ENCODE data around the gene SLC30A7. TPM values are rescaled to one million over a fixed set of nuclear protein-coding genes. Genes with fewer than 3 reads are reported as not detected.
A peak's percentile ranks its signal among the peaks of the same experiment; 100 is the strongest.

The SLC30A7 gene
- total and polyA plus RNA-seq, 4 donors: 8.6 to 27.0 (median 17.4) TPM

GRCh38 chr1:100982793-100983192, 86.9 kb downstream of the SLC30A7 start:
- H3K4me3 ChIP-seq (ENCODE audit: low read depth, low read length): no peak overlapping the region
- H3K27me3 ChIP-seq (ENCODE audit: control insufficient read depth, insufficient read depth, low read length): no peaks in the 10 kb centered on the region
- DNase-seq (ENCODE audit: low read depth in 4 of 6, low spot score in 6 of 6): no peak
- H3K36me3 ChIP-seq (ENCODE audit: control insufficient read depth, insufficient read depth, low read length): no peaks in the 10 kb centered on the region
- H3K4me1 ChIP-seq (ENCODE audit: control insufficient read depth, insufficient read depth, low read length): no peaks in the 10 kb centered on the region
- 96% methylated on average over 4 of the region's 4 CpGs for WGBS (ENCODE audit: insufficient coverage)
- no peak overlapping the region for H3K27ac ChIP-seq (ENCODE audit: low read depth, low read length)
- H3K9me3 ChIP-seq (ENCODE audit: control insufficient read depth, insufficient read depth, low read length): no peaks in the 10 kb centered on the region

GRCh38 chr1:100988121-100988520, 92.2 kb downstream of the SLC30A7 start:
- no peak overlapping the region for H3K4me3 ChIP-seq (ENCODE audit: low read depth, low read length)
- WGBS (ENCODE audit: insufficient coverage): no CpG with 5 or more reads among the region's 3 CpGs
- H3K27me3 ChIP-seq (ENCODE audit: control insufficient read depth, insufficient read depth, low read length): no peaks in the 10 kb centered on the region
- peaks cover 2% of the 10 kb centered on the region for H3K36me3 ChIP-seq (ENCODE audit: control insufficient read depth, insufficient read depth, low read length)
- no peaks in the 10 kb centered on the region for H3K4me1 ChIP-seq (ENCODE audit: control insufficient read depth, insufficient read depth, low read length)
- no peaks in the 10 kb centered on the region for H3K9me3 ChIP-seq (ENCODE audit: control insufficient read depth, insufficient read depth, low read length)
- H3K27ac ChIP-seq (ENCODE audit: low read depth, low read length): no peak overlapping the region
- DNase-seq (ENCODE audit: low read depth in 4 of 6, low spot score in 6 of 6): no peak

DNA sequence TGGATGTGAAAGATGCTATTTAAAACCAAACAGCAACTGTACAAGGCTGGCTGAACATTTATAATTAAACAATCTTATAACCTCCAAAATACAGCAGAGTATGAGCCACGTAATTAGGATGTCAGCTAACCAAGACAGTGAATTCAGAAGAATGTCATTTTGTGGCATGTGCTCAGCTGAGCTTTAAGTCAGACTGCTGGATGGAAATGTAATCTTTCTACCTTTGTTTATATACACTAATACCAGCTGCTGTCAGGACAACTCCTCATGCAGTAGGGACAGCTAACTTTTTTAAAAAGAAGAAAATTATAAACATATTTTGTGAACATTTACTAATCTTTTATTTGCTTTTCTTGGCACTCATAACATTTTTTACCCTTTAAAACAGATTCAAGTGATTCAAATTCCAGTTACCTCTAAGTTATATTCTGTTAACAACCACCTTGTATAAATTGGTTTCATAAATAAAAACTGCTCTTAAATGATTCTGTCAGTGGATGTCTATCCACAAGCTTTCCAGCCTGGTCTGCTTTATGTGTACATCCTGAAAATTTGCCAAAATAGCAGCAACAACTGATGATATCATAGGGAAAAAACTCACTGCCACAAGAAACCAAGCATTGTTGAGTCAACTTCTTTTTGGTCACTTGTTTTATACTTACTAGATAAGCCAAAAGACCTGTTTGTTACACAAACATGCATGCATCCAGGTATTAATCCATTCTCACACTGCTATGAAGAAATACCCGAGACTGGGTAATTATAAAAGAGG, 93.6 kb downstream of the SLC30A7 start:
- Histone ChIP-seq H3K27ac (ENCODE audit: low read depth, low read length) (no peak overlapping the region), H3K9me3 (ENCODE audit: control insufficient read depth, insufficient read depth, low read length) (no peaks in the 10 kb centered on the region), H3K27me3 (ENCODE audit: control insufficient read depth, insufficient read depth, low read length) (no peaks in the 10 kb centered on the region), H3K4me3 (ENCODE audit: low read depth, low read length) (no peak overlapping the region), H3K4me1 (ENCODE audit: control insufficient read depth, insufficient read depth, low read length) (no peaks in the 10 kb centered on the region), H3K36me3 (ENCODE audit: control insufficient read depth, insufficient read depth, low read length) (peaks cover 5% of the 10 kb centered on the region)
- WGBS (ENCODE audit: insufficient coverage): no CpG with 5 or more reads among the region's 2 CpGs
- DNase-seq (ENCODE audit: low read depth in 4 of 6, low spot score in 6 of 6): no peak

- H3K4me3 ChIP-seq (ENCODE audit: low read depth, low read length): no peak overlapping the region
- DNase-seq (ENCODE audit: low read depth in 4 of 6, low spot score in 6 of 6): no peak
- no peak overlapping the region for H3K27ac ChIP-seq (ENCODE audit: low read depth, low read length)
- 100% methylated on average over 2 of the region's 4 CpGs for WGBS (ENCODE audit: insufficient coverage)
- no peaks in the 10 kb centered on the region for H3K27me3 ChIP-seq (ENCODE audit: control insufficient read depth, insufficient read depth, low read length)
- H3K36me3 ChIP-seq (ENCODE audit: control insufficient read depth, insufficient read depth, low read length): peaks cover 11% of the 10 kb centered on the region
- H3K4me1 ChIP-seq (ENCODE audit: control insufficient read depth, insufficient read depth, low read length): no peaks in the 10 kb centered on the region
- no peaks in the 10 kb centered on the region for H3K9me3 ChIP-seq (ENCODE audit: control insufficient read depth, insufficient read depth, low read length)
Observed at GRCh38 chr1:100995198-100995988, 99.5 kb downstream of the SLC30A7 start.

- DNase-seq (ENCODE audit: low read depth in 4 of 6, low spot score in 6 of 6): no peak
- Histone ChIP-seq H3K4me1 (ENCODE audit: control insufficient read depth, insufficient read depth, low read length) (no peaks in the 10 kb centered on the region), H3K9me3 (ENCODE audit: control insufficient read depth, insufficient read depth, low read length) (no peaks in the 10 kb centered on the region), H3K4me3 (ENCODE audit: low read depth, low read length) (no peak overlapping the region), H3K36me3 (ENCODE audit: control insufficient read depth, insufficient read depth, low read length) (peaks cover 9% of the 10 kb centered on the region), H3K27me3 (ENCODE audit: control insufficient read depth, insufficient read depth, low read length) (no peaks in the 10 kb centered on the region), H3K27ac (ENCODE audit: low read depth, low read length) (no peak overlapping the region)
- no CpG with 5 or more reads among the region's 1 CpG for WGBS (ENCODE audit: insufficient coverage)
Observed at GRCh38 chr1:100998426-100998825, 102.5 kb downstream of the SLC30A7 start.

DNA sequence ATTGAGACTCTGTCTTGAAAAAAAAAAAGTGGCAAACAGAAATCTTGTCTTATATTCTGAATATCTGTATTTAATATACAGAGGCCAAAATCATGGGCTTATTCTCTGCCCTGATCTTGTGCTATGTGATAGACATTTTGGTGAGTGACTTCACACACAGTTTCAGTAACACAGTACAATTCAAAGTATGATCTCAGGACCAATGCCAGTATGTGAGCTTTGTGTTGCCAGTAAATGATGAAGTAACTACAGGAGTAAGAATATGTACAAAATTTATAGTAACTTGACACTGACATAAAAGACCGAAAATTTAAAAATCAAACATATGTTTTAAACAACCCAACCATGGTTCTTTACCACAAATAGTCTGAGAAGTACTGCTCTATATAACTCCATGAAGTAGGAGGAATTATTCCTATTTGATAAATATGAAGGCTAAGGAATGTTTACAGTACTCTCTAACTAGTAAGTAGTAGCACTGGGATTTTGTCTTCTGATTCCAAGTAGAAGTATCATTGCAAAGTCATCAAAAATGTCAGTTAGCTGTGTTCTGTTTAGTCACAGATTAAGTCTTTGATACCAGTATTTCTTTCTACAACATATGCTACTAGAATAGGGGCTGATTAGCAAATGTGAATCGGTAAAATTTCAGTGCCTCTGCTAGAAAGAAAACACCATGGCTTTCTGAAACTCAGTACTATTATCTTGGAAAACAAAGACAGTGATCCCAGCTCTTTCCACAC, 104.4 kb downstream of the SLC30A7 start:
- Histone ChIP-seq H3K27ac (ENCODE audit: low read depth, low read length) (no peak overlapping the region), H3K9me3 (ENCODE audit: control insufficient read depth, insufficient read depth, low read length) (no peaks in the 10 kb centered on the region), H3K4me3 (ENCODE audit: low read depth, low read length) (no peak overlapping the region), H3K4me1 (ENCODE audit: control insufficient read depth, insufficient read depth, low read length) (no peaks in the 10 kb centered on the region), H3K36me3 (ENCODE audit: control insufficient read depth, insufficient read depth, low read length) (peaks cover 4% of the 10 kb centered on the region), H3K27me3 (ENCODE audit: control insufficient read depth, insufficient read depth, low read length) (no peaks in the 10 kb centered on the region)
- no peak for DNase-seq (ENCODE audit: low read depth in 4 of 6, low spot score in 6 of 6)
- no CpG with 5 or more reads among the region's 2 CpGs for WGBS (ENCODE audit: insufficient coverage)

DNA sequence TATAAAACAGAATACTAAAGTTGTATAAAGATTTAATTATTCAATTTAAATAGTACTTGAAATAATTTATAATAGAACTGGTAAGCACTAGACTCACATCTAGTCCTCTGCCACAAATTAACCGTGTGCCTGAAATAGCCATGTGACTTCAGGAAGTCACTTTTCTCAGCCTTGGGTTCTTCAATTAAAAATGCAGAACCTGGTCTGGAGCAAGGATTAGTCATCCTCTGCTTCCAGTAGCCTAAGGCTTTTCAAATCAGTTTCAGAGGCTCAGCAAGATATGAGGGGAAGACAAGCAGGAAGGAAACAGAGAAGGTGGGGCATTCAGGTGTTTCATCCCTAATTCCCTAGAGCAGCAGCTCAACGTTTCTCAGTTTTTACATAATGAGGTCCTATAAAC, 106.7 kb downstream of the SLC30A7 start:
- H3K4me3 ChIP-seq (ENCODE audit: low read depth, low read length): no peak overlapping the region
- no peaks in the 10 kb centered on the region for H3K27me3 ChIP-seq (ENCODE audit: control insufficient read depth, insufficient read depth, low read length)
- peaks cover 4% of the 10 kb centered on the region for H3K36me3 ChIP-seq (ENCODE audit: control insufficient read depth, insufficient read depth, low read length)
- H3K4me1 ChIP-seq (ENCODE audit: control insufficient read depth, insufficient read depth, low read length): no peaks in the 10 kb centered on the region
- no CpG with 5 or more reads among the region's 2 CpGs for WGBS (ENCODE audit: insufficient coverage)
- no peak overlapping the region for H3K27ac ChIP-seq (ENCODE audit: low read depth, low read length)
- no peaks in the 10 kb centered on the region for H3K9me3 ChIP-seq (ENCODE audit: control insufficient read depth, insufficient read depth, low read length)
- no peak for DNase-seq (ENCODE audit: low read depth in 4 of 6, low spot score in 6 of 6)

DNA sequence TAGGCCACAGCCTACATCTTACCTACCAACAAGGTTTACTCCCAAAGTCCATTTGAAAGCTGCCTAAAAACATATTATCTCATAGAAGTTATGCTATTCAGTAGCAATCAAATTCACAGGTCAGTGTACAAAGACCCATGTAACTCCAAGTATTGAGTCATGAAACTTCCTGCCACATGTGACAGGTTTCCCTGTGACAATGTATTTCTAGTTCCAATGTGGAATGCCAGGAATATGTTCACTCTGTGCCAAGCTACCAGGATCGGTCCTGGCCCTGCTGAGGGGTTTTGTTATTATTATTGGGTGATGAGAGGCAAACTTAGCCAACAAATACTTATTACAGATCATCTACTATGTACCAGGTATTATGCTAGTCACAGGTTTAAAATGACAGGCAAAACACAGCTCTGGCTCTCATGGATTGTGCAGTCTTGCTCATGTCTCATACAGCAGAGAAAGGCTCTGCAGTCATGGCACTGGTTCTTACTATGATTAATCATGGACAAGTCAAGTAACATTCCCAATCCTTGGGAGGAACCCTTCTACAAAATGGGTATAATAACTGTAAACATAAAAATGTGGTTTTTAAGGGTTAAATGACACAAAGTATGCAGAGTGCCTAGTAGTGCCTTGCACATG, 107.2 kb downstream of the SLC30A7 start:
- no peaks in the 10 kb centered on the region for H3K4me1 ChIP-seq (ENCODE audit: control insufficient read depth, insufficient read depth, low read length)
- no peak overlapping the region for H3K4me3 ChIP-seq (ENCODE audit: low read depth, low read length)
- H3K9me3 ChIP-seq (ENCODE audit: control insufficient read depth, insufficient read depth, low read length): no peaks in the 10 kb centered on the region
- DNase-seq (ENCODE audit: low read depth in 4 of 6, low spot score in 6 of 6): no peak
- H3K27ac ChIP-seq (ENCODE audit: low read depth, low read length): no peak overlapping the region
- WGBS (ENCODE audit: insufficient coverage): no CpG with 5 or more reads among the region's 1 CpG
- no peaks in the 10 kb centered on the region for H3K27me3 ChIP-seq (ENCODE audit: control insufficient read depth, insufficient read depth, low read length)
- H3K36me3 ChIP-seq (ENCODE audit: control insufficient read depth, insufficient read depth, low read length): peaks cover 4% of the 10 kb centered on the region

- H3K36me3 ChIP-seq (ENCODE audit: control insufficient read depth, insufficient read depth, low read length): peaks cover 4% of the 10 kb centered on the region
- H3K4me1 ChIP-seq (ENCODE audit: control insufficient read depth, insufficient read depth, low read length): no peaks in the 10 kb centered on the region
- DNase-seq (ENCODE audit: low read depth in 4 of 6, low spot score in 6 of 6): peak in 3 of 6 donors; percentile 1 to 48 (median 14)
- H3K4me3 ChIP-seq (ENCODE audit: low read depth, low read length): no peak overlapping the region
- H3K27me3 ChIP-seq (ENCODE audit: control insufficient read depth, insufficient read depth, low read length): no peaks in the 10 kb centered on the region
- H3K27ac ChIP-seq (ENCODE audit: low read depth, low read length): no peak overlapping the region
- H3K9me3 ChIP-seq (ENCODE audit: control insufficient read depth, insufficient read depth, low read length): no peaks in the 10 kb centered on the region
- WGBS (ENCODE audit: insufficient coverage): no CpG with 5 or more reads among the region's 1 CpG
Observed at GRCh38 chr1:101004061-101004460, 108.2 kb downstream of the SLC30A7 start.
